PC-9 (cell line): ENCODE data around the gene CUZD1.

Experiments used
- CTCF ChIP-seq: fragments of 200-600 bp; sonication (generic); conservative IDR thresholded peaks from 2 replicates; pipeline ENCODE4 v1.6.1; 2017; ENCODE audit warnings: mixed run types, antibody characterized with exemption, mild to moderate bottlenecking, moderate library complexity
- EZH2 ChIP-seq: fragments of 200-600 bp; sonication (generic); IDR thresholded peaks from 2 replicates; pipeline ENCODE4 v1.8.0; 2017; ENCODE audit warnings: antibody characterized with exemption, low read depth

GRCh38 chr10:122802282-122802681 lies 43.4 kb downstream of the CUZD1 start:
- TF ChIP-seq CTCF (no peak), EZH2 (no peak)
